AG04449 (cell line): ENCODE measurements around the gene DTD1.

Experiments used
- CTCF ChIA-PET: fragments of 350-600 bp; formaldehyde crosslinking; extraction: SDS; loops from one replicate; lab custom pipeline; 2021; ENCODE audit warnings: antibody characterized with exemption; lab: Yijun Ruan, JAX
- POLR2A ChIA-PET: fragments of 400-600, 350-600 bp; formaldehyde crosslinking; extraction: SDS; loops from one replicate; lab custom pipeline; 2020; ENCODE audit warnings: antibody characterized with exemption, inconsistent platforms; lab: Yijun Ruan, JAX
- DNase-seq: peaks from one replicate; pipeline ENCODE4 v3.0.0-alpha.2; 2010; ENCODE audit warnings: low read depth, low spot score
- H3K4me3 ChIP-seq: 2 replicates; pipeline ENCODE4 v1.5.1; 2011; ENCODE audit warnings: low read depth, mild to moderate bottlenecking, control low read depth, low read length
- TF ChIP-seq, protein P1 (sequence below): IDR thresholded peaks from one replicate; pipeline ENCODE4 v1.5.1; 2011; ENCODE audit warnings: mild to moderate bottlenecking, moderate library complexity, low read length, control low read depth, inconsistent platforms; ENCODE audit not compliant: insufficient read depth; ENCODE audit errors: missing control alignments

Gene DTD1

DNA sequence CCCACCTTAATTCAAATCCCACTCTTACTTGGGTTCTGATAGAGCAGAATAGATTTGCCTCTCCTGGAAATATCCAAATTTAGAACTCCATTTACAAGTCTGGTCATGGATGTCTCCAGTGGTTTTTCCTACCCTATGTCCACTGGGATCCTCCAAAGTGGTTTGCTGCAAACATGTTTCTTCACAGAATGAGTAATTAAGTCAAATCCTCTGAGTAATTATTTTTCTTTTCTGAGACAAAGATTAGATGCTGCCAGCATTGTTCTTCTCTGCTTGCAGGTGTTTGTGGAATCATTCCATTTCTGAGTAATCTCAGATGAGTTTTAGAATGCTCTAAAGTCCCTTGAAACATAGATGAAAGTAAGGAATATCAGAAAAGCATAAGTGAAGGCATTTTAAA is 21.9 kb downstream of the DTD1 start:
- TF ChIP-seq, protein P1, sequence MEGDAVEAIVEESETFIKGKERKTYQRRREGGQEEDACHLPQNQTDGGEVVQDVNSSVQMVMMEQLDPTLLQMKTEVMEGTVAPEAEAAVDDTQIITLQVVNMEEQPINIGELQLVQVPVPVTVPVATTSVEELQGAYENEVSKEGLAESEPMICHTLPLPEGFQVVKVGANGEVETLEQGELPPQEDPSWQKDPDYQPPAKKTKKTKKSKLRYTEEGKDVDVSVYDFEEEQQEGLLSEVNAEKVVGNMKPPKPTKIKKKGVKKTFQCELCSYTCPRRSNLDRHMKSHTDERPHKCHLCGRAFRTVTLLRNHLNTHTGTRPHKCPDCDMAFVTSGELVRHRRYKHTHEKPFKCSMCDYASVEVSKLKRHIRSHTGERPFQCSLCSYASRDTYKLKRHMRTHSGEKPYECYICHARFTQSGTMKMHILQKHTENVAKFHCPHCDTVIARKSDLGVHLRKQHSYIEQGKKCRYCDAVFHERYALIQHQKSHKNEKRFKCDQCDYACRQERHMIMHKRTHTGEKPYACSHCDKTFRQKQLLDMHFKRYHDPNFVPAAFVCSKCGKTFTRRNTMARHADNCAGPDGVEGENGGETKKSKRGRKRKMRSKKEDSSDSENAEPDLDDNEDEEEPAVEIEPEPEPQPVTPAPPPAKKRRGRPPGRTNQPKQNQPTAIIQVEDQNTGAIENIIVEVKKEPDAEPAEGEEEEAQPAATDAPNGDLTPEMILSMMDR, result no peak
- CTCF ChIA-PET, result no interaction called here
- no peak overlapping the region for H3K4me3 ChIP-seq
- DNase-seq, result no peak
- POLR2A ChIA-PET, result no interaction called here

DNA sequence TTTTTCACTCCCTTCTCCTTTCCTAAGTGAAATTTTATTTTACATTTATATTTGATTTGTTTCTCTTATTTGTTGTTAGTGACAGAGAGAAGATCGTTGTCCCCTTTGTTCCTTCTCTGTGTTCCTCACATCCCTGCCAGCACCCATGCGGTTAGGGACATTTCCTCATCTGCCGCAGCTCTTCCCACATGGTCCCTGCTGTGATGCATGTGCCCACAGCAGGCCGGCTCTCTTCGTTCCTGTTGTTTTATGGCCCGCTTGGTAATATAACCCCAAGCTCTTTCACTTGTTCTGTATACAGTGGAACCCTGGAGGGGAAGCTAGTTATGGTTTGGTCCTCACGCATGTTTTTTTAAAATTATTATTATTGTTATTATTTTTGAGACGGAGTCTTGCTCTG is 23.6 kb downstream of the DTD1 start:
- CTCF ChIA-PET, result interaction anchor here (1.7 kb wide), 1 partner anchor 21 kb away, joined by 4 read pairs; no protein-coding TSS in a partner anchor
- TF ChIP-seq, protein P1, result no peak
- DNase-seq, result no peak
- no peak overlapping the region for H3K4me3 ChIP-seq
- POLR2A ChIA-PET, result no interaction called here

DNA sequence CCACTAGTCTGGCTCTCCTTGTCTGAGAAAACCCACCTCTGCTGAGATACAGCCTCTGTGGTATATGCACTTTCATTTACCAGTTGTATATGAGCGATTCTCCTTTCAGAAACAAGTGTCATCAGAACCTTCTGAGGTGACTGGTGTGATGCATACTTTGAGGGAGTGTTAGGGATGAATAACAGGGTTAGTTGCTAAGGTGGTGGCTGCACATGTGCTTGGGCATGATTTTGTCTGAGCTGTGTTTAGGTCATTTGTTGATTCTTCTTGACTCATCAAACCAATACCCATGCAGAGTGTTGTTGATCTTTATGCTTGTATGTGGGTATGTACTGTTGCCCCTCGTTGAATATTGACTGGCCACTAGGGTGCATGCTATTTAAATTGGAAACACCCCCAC is 25.7 kb downstream of the DTD1 start:
- DNase-seq, result no peak
- TF ChIP-seq, protein P1, result no peak
- CTCF ChIA-PET, result interaction anchor here (1.6 kb wide), 1 partner anchor 19 kb away, joined by 3 read pairs; no protein-coding TSS in a partner anchor
- POLR2A ChIA-PET, result no interaction called here
- no peak overlapping the region for H3K4me3 ChIP-seq

DNA sequence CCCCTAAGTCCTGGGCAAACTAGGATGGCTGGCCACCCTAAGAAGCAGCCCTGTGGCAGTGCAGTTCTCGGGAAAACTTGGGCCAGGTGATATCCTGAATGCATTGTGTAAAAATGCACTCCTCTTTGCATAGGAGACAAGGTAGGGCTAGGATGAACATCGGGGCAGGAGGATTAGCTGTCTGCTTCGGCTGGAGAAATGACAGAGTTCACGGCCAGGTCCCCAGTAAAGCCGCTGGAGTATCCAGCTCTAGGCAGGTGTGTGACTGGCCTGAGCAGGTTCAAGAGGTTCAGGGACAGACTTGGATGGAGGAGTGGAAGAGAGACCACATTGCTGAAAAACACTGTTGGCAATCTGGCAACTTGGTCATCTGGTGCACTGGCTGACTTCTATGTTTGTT is 26.4 kb downstream of the DTD1 start:
- DNase-seq, result no peak
- ChIA-PET CTCF (interaction anchor here (1.6 kb wide), 1 partner anchor 18 kb away, joined by 3 read pairs; no protein-coding TSS in a partner anchor), POLR2A (interaction anchor here (0.6 kb wide), 1 partner anchor 29 kb away, joined by 4 read pairs; no protein-coding TSS in a partner anchor)
- TF ChIP-seq, protein P1, result no peak
- H3K4me3 ChIP-seq, result no peak overlapping the region

DNA sequence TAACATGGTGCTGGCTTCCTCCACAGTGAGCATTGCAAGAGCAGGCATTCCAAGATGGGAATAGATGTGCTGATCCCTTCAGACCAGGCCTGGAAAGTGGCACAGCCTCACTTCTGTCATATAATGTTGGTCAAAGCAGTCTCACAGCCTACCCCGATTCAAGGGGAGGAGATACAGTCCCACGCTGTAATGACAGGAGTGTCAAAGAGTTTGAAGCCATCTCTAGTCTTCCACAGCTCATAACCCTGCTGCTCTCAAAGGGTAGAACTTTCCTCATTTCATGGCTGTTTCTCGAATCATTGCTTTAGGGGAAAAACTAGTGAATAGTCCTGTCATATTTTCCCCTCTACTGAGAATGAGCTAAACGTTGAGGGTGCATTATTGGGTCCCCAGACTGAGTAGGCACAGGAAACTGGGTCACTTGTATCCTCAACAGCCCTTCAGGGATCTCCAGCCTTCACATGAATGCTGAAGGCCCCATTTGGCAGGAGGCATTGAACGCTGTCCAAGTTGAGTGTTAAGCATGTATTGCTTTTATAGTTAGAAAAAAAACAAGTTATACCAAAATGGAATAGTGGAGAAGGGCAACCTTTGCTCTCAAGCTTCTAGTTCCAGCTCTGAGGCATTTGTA is 27.3 kb downstream of the DTD1 start:
- POLR2A ChIA-PET, result interaction anchor here (0.6 kb wide), 1 partner anchor 30 kb away, joined by 4 read pairs; no protein-coding TSS in a partner anchor
- DNase-seq, result no peak
- no peak overlapping the region for H3K4me3 ChIP-seq
- CTCF ChIA-PET, result interaction anchor here (1.6 kb wide), 1 partner anchor 17 kb away, joined by 3 read pairs; no protein-coding TSS in a partner anchor
- TF ChIP-seq, protein P1, result no peak

DNA sequence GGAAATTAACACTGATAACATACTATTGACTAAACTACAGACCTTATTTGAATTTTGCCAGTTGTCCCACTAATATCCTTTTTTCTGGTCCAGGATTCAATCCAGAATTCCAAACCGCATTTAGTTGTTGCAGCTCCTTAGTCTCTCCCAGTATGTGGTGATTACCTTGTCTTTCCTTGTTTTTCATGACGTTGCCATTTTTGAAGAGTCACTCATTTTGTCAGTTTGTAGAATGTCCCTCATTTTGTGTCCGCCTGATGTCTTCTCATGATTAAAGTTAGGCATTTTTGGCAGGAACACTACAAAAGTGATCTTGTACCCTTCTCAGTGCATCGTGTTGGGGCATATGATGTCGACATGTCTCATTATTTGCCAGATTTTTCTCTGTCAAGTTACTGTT is 33.1 kb downstream of the DTD1 start:
- ChIA-PET CTCF (no interaction called here), POLR2A (no interaction called here)
- H3K4me3 ChIP-seq, result no peak overlapping the region
- TF ChIP-seq, protein P1, result no peak
- no peak for DNase-seq
